ENCODE measurements around the gene AIMP1.
"Not testable (repeated sequence)": the region's sequence is repeated elsewhere in the genome, so short reads cannot be mapped to it uniquely, and the experiment has no call there.

Gene AIMP1

DNA sequence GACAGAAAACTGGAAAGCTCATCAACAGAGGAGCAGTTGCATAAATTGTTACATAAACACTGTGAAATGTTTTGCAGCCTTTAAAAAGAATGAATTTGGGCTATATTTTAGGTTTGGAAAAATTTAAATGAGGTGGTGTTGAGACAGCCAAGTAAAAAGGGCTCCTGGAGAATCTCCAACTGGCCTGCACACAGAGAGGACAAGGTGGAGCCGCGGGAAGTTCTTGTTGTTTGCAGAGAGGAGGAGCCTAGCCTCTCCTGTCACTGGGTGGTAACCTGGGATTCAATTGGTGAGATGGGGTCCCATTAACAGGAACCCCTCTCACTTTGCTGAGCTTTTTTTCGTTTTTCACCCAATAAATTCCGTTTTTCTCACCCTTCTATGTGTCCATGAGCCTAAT is 38.8 kb downstream of the AIMP1 start:
- DNase-seq = no peak

DNA sequence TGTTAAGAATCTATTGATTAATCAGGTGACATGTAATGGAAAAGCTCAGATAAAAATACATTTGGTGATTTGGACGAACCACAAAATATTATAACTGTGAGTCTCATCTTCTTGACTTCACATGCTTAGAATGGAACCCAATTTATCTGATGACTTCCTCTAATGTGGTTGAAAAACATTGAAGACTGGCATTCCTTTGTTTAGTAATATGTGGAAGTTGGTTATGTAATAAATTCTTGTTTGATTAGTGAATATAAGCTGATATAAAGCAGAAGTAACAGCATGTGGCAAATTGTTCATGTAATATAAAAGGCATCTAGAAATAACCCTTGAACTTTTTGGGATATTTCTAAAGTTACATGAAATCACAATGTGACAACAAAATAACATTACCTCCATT is 42.5 kb downstream of the AIMP1 start:
- DNase-seq = no peak

DNA sequence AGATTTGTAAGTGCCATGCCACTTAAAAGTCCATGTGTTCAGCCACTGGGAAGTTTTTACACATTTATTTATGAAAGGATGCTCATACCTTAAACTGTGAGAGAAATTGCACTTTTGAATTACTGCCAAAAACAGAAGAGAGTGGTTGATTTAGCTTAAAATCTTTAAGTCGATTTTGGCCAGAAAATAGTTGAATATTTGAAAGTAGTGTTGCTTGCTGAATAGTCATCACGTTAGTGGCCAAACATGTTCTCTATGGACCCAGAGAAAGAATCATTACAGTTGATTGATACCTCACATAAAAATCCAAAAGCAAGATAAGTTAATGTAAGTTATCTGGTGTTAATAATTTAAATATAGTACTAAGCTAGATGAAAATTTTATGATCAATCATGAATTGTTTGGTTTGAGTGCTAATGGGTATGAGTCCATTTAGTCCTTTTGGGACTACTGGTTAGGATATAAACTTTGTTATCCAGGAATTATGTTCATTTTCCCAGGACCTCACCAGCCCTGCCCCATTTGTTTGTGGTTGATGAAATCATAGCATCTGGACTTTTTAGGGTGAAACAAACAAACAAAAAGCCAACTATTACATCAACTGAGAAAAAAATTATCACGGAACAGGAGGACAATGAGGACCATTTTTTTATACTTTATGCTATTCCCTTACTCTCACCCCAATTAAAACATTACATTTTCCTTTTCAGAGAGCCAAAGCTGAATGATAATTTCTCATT is 45.9 kb downstream of the AIMP1 start:
- no peak for DNase-seq

DNA sequence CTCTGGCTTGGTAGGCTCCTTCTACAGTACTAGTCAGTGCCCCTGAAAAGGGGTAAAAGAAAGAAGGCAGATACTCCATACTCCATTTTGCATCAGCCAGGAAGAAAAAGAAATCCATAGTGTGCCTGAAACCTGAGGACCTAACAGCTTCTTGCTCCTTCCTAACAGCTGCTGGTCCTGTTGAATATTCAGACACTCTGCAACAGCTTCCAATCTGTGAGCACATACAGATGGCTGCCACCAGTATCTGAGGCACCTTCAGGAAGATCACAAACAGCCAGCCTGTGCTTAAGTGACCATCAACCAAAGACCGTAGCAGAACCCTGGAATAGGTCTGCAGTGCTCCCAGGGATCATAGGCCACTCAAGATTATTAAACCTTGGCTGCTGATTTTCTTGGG is 47.9 kb downstream of the AIMP1 start:
- no peak for DNase-seq

DNA sequence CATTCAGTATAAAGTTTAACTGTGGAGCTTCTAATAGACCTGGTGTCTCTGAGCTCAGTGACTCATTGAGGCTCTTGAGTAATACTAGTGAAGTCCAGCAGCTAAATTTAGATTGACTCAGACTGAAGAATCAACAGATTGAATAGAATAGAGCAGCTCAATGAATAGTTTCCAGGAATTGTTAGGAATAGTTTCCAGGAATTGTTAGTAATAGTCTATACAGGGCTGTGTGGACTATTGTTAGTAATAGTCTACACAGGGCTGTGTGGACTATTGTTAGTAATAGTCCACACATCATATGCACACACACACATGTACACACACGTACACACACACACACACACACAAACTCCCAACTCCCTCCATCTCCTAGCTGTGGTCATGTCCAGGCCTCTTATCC is 49.3 kb downstream of the AIMP1 start:
- DNase-seq = no peak

DNA sequence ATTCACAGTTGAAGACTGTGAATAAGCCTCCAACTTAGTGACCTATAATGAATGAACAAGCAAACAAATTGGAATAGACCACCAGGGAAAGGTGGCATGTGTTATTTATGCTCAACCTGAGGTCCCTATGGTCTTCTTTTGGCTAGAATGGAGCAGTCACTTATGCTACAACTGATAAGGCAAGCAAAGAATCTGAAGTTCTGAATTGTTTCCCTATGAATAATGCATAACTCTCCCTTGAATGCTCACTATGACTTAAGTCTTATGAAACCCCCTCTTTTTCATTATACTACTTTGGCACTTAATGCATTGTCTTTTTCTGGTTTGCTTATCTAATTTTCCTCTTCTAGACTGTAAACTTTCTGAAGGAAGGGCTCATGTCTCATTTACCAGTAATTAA is 49.7 kb downstream of the AIMP1 start:
- DNase-seq = no peak

DNA sequence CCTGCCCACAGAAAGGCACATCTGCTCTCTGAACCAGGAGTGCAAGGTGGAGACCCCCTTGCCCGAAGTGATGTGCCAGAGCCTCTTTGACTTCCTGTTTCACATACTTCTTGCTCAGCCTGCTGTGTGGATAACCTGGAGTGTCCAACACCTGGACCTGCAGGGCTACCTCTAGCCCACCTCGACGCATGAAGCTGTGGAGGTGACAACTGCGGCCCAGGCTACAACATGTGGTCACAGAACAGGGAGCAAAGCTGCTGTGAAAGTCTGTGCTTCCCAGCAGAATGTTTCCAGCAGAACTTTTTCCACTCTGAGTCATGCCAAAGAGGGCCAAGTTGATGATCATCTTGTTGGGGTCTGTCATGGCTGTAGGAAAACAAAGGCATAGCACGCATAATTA is 50.7 kb downstream of the AIMP1 start:
- no peak for DNase-seq

DNA sequence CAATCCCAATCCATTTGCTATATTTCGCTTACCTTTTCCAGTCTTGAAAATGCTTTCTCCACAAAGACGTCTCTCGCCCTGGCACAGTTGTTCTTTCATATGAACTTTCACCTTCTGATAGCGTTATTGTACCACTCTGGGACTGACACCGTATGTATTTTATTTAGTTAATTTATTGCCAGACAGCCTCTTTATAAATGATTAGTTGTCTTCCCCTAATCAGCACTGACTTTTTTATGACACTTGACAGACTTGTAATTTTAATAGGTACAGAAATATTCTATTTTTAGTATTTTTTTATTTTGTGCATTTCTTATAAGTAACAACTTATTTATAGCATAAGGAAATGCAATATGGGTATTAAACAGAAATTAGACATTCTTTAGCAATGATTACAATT is 52.3 kb downstream of the AIMP1 start, which contains the start of gene GIMD1:
TSS of gene GIMD1 (minus strand) at position 101 of the 400 bp plus-strand sequence. CDS start 1,343 bp downstream, outside the sequence.
- no peak for DNase-seq

DNA sequence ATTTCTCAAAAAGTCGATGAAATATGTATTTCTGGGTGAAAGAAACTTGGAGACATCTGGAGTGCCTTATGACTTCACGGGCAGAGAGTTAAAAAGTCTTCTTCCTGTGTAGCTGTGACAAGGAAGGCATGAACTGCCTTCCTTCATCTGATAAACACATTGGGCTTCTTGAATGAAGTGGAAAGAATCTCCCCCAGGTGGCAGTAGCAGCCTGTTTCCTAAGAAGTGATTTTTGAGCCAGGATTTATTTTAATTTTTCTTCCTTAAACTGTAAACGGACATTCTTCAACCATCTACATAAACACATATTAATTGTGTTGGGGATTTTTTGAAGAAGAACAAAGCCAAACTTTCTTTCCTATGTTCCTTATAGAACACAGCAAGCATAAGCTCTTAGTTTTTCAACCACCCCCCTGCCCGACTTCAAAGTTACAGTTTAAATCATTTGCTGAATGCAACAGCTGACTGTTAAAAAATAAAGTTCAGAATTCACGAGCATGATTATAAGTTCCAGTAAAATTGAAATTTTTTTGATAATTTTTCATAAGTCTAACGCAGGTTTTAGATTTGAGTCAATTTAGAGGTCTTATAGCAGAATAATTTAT is 53.2 kb downstream of the AIMP1 start:
- peak in 1 of 2 experiments; percentile 7 for DNase-seq

DNA sequence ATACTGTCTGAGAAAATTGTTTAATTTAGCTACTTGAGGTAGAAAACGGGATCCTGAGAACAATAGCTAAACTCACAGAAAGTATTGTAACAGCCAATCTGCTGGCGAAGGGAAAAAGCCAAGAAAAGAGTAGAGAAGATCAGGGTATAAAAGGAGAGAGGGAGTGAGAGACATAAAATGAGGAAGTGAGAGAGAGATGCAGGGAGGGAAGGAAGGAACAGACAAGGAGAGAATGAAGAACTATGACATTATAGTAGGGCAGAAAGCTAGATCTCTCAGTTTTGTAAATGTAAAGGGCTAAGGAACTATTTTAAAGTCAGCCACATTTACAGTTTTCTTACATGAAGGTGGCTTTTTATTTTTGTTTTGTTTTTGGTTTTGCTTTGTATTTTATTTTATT is 53.9 kb downstream of the AIMP1 start:
- DNase-seq = no peak

DNA sequence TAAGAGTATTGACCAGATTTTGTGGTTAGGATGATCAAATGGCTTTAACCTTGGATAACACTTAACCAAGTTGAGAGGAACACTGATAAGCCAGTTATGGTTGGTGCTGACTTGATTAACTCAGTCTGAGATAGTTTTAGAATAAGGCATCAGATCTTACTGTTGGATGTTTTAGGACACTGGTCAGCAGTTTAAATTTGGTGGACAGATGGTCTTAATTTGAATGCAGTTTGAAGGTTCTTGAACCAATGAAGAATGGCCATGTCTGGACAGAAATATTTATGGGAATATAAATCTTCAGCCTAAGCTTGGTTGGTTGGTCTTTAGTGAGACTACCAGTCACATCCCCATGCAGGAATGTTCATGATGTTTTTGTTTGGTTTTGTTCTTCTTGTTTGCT is 54.8 kb downstream of the AIMP1 start:
- no peak for DNase-seq

DNA sequence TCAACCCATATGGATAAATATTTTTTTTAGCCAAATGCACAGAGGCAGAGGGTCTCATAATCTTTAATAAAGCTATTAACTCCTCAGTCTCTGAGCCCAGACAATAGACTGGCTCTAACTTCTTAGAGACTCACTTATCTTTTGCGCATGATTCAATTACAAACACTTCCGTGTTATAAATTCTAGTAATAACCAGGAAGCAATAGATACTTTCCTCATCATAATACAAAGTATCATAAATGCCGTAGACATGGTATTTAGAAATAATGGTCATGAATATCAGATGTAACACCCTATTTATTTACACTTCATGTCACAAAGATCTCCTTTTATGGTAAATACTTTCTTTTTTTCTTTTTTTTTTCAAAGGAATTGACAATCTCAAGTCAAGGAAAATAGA is 56.7 kb downstream of the AIMP1 start:
- DNase-seq = no peak

DNA sequence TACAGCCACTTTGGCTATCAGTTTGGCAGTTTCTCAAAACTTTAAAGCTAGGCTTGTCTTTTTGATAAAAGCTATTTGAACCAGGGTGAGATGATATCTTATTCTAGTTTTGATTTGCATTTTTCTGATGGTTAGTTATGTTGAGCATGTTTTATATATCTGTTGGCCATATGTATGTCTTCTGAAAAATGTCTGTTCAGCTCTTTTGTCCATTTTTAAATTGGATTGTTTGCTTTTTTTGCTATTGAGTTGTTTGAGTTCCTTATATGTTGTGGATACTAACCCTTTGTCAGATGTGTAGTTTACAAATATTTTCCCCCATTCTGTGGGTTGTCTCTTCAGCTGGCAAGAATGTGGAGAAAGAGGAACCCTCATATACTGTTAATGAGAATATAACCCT is 63.8 kb downstream of the AIMP1 start:
- no peak for DNase-seq

DNA sequence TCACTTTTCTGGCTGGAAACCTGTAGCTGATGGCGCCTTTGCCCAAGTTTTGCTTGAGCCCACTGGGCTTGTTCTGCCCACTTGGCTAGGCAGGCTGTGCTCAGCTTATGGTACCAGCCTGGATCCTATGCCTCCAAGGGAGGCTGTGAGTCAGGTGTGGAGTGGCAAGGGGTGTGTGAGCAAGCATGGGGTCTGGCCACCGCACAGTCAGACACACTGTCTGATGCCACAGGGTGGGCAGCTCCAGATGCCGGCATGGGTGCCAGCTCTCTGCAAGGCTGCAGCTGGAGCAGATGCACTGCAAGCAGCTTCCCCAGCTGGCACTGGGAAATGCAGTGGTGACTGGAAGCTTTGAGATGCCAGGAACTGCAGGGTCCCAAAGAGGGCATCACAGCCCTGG is 68.5 kb downstream of the AIMP1 start:
- no peak for DNase-seq

DNA sequence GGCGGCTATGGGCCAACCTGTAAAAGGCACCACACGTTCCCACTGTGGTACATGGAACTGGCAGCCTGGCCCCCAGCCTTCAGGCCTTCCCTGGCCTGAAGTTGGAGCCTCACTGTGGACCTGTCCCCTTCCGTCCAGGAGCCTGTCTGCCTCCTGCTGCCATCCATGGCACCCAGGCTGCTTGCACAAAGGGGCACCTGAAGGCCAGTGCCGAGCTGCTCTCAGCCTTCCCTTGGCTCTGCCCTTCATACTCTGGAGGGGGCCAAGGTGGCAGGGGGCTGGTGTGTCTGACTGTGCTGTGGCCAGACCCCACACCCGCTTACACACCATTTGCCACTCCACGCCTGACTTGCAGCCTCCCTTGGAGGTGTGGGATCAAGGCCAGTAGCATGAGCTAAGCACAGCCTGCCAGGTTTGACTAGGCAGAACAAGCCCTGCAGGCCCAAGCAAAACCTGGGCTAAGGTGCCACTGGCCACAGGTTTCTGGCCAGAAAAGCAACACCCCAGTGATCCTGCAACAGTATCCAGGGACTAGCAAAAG is 69.6 kb downstream of the AIMP1 start:
- no peak for DNase-seq

DNA sequence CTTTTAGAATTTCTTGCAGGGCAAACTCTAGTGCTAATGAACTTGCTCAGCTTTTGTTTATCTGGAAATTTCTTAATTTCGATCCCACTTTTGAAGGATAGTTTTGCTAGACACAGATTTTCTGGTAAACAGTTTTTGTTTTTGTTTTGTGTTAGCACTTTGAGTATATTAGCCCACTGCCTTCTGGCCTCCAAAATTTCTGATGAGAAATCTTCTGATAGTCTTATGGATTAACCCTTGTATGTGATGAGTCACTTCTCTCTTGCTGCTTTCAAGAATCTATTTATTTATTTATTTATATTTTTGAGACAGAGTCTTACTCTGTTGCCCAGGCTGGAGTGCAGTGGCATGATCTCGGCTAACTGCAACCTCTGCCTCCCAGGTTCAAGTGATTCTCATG is 79.2 kb downstream of the AIMP1 start:
- DNase-seq = no peak

DNA sequence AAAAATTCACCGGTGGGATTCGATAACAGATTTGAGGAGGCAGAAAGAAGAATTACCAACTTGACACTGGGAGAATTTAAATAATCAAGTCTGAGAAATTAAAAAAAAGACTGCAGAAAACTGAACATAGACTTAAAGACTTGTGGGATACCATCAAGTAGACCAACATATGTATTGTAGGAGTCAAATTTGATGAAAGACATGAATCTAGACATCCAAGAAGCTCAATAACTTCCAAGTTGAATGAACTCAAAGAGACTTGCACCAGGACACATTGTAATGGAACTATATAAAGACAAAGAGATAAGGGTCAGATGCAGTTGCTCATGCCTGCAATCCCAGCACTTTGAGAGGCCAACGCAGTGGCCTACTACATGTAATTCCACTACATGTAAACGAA is 82.5 kb downstream of the AIMP1 start:
- not testable (repeated sequence) for DNase-seq

All from activated CD4-positive, alpha-beta T cell treated with anti-CD3 and anti-CD28 coated beads, Interleukin-2, amount 50 U/mL, for 48 hours (primary cell).